GM21526 (cell line): ENCODE measurements around the gene NEMP1.

Experiments
- ATAC-seq: cut with Tn5 transposase; IDR thresholded peaks from one replicate; pipeline ENCODE4 v1.9.1; 2021; ENCODE audit warnings: moderate library complexity; ENCODE audit not compliant: unreplicated experiment, low FRiP score

The NEMP1 gene

GRCh38 chr12:57109207-57110103 is 30.9 kb upstream of the NEMP1 start:
- no peak for ATAC-seq

- ATAC-seq, result no peak
Observed at GRCh38 chr12:57107456-57108155, 29.0 kb upstream of the NEMP1 start.

GRCh38 chr12:57106021-57106708 is 27.6 kb upstream of the NEMP1 start:
- ATAC-seq, result no peak

DNA sequence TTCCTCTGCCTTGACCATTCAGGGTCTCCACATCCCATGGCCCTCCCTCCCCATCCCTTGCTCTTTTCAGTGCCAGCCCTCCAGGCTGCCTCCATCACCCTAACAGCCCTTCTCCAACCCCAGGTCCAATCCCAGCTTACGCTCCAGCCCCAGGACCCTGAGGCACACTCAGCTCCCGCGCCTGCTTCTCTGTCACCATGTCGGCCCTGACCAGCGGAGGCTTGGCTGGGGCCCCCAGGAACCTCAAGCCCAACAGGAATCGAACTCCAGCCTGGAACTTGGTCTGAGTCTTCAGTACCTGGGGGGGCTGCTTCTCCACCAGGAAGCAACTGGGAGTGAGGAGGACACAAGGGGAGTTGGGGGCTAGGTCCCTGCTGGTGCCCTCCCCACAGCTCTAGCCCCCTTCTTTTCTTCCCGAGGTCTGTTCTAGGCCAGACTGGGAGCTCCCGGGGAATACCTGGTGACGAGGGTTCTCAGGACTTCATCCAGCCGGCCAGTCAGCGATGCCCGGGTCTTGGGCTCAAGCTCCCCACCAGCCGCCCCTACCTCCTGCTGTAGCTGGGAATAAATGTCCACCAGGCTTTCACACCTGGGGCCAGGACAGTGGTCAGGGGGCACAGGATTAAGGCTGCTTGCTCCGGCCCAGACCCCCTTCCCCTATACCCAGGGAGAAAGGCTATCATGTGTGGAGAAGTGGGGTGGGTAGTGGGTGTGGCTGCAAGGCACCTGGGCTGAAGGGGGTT is 26.6 kb upstream of the NEMP1 start:
- no peak for ATAC-seq

- ATAC-seq, result no peak
Observed at GRCh38 chr12:57104292-57104910, 25.8 kb upstream of the NEMP1 start.

DNA sequence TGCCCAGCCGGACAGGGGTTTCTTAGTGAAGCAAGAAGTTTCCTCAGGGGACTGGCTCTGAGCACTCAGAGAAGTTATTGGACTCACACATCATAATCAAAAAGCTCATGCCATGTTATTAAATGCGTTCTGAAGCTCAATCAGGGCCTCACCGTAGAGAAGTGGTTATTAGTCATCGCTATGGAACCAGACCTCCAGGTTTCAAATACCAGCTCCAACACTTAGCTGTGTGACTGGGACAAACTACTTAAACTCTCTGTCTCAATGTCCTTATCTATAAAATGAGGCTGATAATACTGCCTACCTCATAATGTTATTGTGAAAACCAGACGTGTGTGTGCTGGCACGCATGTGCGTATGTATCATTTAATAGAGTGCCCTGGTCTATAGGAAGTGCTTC is 25.3 kb upstream of the NEMP1 start:
- ATAC-seq, result no peak

DNA sequence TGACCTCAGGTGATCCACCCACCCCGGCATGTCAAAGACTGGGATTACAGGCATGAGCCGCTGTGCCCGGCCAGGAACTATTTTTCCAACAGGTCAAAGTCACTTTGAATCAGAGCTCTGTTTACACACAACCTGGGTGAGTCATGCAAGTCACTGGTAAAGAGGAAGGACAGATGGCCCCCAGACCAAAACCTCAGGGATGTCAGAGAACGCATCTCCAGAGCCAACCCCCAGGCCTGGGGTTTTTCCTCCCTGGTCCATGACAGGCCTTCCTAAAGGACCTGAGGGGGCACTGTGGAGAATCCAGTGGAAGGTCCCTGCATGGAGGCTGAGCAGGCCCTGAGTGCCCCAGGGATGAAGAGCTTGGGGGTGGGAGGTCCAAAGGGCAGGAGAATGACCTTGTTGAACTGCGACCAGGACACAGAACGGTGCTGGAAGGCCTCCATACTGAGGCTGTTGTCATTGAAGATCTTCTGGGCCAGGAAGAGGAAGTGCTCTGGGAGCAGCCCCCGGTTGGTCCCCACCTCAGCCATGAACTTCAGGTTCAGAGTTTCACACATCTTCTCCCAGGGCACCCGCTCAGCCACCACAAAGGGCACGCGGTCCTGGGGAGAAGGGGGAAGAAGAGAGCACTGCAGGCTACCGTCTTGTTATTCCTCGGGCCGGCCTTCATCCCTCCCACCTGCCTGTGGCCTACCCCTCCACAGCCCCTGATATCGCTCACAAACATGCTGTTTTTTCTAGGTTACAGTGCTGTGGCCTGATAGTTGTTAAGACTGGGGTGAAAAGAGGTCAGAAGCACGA is 23.5 kb upstream of the NEMP1 start:
- no peak for ATAC-seq

DNA sequence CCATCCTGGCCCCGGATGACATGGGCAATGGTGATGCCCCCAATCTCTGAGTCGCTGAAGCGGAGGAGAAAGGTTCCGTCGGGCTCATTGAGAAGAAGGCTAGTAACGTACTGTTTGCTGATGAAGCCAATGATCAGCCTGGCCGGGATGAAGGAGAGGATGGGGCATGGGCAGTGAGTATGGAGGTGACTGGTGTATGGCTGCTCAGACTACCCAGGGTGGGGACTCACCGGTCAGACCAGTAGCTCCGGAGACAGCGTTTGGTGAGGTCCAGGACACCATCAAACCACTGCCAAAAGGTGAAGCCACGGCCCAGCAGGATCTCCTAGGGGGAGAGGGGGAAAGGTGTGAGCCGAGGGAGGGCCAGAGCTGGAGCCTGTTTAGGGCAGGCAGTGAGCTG is 21.2 kb upstream of the NEMP1 start:
- no peak for ATAC-seq

GRCh38 chr12:57099047-57099714 is 20.6 kb upstream of the NEMP1 start:
- ATAC-seq, result no peak

- no peak for ATAC-seq
Observed at GRCh38 chr12:57098546-57098945, 20.0 kb upstream of the NEMP1 start.

DNA sequence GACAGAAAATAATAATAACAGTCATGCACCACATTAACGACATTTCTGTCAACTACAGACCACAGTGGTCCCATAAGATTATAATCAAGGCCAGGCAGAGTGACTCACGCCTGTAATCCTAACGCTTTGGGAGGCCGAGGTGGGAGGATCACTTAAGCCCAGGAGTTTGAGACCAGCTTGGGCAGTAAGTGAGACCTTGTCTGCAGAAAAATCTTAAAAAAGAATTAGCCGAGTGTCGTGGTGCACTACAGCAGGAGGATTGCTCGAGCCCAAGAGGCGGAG is 18.9 kb upstream of the NEMP1 start:
- no peak for ATAC-seq

DNA sequence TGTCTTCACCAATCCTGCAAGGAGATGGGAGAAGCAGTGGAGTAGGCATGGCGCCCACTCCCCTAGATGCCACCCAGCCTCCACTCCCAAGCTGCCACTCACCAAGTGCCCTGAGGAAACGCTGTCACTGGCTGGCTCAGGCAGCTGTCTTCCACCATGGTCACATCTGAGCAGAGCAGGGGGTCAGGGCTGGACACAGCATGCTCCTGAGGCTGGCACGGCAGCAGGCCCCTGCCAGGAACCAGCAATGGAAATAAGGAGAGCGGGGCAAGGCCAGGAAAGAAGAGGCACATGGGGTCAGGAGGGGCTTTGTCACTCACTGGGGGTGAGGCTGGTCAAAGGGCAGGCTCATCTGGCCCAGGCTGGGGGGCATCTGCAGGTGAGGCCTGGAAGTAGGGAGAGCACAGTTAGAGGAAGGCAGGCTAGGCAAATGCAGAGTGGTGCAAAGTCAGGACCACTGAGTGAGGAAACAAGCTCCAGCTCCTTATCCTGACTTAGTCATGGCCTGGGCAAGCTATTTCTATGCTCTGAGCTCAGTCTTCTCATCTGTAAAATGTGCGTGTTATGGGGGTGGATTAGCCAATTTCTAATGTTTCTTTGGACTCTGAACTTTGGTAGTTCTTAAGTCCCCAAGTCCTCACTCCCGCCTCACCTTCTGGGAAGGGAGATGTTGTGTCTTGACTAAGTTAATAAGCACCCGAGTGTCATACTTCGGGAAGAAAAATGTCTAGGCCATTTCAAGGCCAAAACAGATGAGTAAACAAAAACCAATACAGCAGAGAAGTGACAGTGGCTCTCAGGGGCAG is 18.4 kb upstream of the NEMP1 start:
- ATAC-seq, result no peak

- no peak for ATAC-seq
Observed at GRCh38 chr12:57096099-57096572, 17.5 kb upstream of the NEMP1 start.

GRCh38 chr12:57095440-57095839 is 16.8 kb upstream of the NEMP1 start:
- no peak for ATAC-seq

DNA sequence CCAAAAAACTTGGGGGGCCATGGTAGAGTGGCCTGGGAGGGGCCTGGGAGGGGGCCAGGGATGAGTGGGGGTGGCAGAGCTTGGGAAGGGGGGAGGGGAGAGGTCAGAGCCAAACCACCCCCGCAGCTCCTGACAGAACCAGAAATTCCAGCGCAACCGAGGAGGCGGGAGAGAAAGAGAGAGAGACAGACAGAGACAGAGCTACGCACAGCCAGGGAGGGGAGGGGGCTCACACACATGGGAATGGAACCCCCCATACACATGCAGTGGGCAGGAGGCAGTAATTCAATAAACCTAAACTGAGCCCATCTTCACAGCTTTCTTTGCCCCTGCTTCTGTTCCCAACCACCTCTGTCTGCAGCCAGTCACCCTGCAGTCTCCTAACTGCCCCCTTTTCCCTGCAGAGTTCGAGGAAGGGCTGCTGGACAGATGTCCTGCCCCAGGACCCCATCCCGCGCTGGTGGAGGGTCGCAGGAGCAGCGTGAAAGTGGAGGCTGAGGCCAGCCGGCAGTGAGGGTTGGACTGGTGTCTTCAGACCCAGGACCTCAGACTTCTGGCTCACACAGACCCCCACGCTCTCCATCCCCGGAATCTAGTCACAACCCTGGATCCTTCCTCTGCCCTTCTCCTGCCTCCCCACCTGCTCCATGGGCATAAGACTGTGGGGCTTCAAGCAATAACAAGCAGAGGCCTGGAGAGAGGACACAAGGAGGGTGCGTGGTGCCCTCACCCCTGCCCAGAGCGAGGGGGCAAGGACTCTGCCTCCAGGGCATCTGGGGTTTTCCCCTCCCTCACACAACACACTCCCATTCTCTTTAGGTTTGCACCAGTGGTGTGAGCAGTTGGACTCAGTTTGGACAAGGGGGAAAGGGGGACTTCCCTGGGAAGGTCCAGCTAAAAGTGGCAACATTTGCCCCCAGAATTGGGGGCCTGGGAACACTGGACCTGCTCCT is 15.9 kb upstream of the NEMP1 start:
- no peak for ATAC-seq

DNA sequence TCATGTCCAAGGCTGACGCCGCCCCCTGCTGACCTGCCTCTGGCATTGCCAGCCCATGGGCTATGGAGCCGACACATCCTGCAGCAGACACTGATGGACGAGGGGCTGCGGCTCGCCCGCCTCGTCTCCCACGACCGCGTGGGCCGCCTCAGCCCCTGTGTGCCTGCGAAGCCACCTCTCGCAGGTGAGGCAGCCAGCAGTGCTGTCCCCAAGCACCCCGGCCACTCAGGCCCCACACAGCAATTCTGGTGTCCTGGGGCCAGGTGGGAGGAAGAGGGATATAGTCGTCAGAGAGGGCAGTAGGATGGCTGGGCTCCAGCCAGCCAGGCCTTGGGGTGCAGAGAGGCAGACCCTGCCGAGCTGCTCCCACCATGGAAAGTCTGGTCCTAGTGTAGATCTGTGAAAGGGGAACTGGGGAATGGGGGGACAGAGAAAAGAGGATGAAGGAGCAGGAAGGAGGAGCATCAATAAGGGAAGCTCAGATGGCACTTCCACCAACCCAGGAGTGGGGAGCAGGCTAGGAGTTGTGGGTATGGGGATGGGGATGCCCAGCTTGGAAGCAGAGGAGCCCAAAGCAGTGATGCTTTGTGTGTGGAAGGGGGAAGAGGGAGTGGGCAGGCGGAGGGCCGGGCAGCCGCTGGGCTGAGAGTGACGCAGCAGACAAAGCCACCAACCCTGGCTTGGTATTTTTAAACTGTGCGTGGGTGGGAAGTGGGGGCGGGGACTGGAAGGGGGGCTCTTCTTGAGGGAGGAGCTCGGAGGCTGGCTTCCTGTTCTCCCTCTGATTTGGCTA is 15.0 kb upstream of the NEMP1 start:
- ATAC-seq, result no peak
